ENCODE data around the gene NME3. TPM values are rescaled to one million over a fixed set of nuclear protein-coding genes. Genes with fewer than 3 reads are reported as not detected.
"Not testable (repeated sequence)": the region's sequence is repeated elsewhere in the genome, so short reads cannot be mapped to it uniquely, and the experiment has no call there.

The NME3 gene
- polyA plus RNA-seq, 4 donors: 23.1 to 46.8 (median 37.7) TPM

GRCh38 chr16:1754204-1754603 is 17.1 kb downstream of the NME3 start:
- no peak for DNase-seq (ENCODE audit: low read depth in 4 of 4, low spot score in 2 of 4)

- no peak for DNase-seq (ENCODE audit: low read depth in 4 of 4, low spot score in 2 of 4)
Observed at GRCh38 chr16:1752853-1753252, 18.5 kb downstream of the NME3 start.

GRCh38 chr16:1751946-1752345 is 19.4 kb downstream of the NME3 start:
- no peak for DNase-seq (ENCODE audit: low read depth in 4 of 4, low spot score in 2 of 4)

GRCh38 chr16:1749152-1750117 is 21.9 kb downstream of the NME3 start:
- no peak for DNase-seq (ENCODE audit: low read depth in 4 of 4, low spot score in 2 of 4)

- no peak for DNase-seq (ENCODE audit: low read depth in 4 of 4, low spot score in 2 of 4)
Observed at GRCh38 chr16:1747934-1748333, 23.4 kb downstream of the NME3 start.

GRCh38 chr16:1746693-1747195 is 24.6 kb downstream of the NME3 start:
- no peak for DNase-seq (ENCODE audit: low read depth in 4 of 4, low spot score in 2 of 4)

GRCh38 chr16:1745900-1746692 is 25.2 kb downstream of the NME3 start:
- no peak for DNase-seq (ENCODE audit: low read depth in 4 of 4, low spot score in 2 of 4)

- no peak for DNase-seq (ENCODE audit: low read depth in 4 of 4, low spot score in 2 of 4)
Observed at GRCh38 chr16:1745181-1745899, 26.0 kb downstream of the NME3 start.

- no peak for DNase-seq (ENCODE audit: low read depth in 4 of 4, low spot score in 2 of 4)
Observed at GRCh38 chr16:1744338-1744840, 27.0 kb downstream of the NME3 start.

GRCh38 chr16:1743376-1744337 is 27.7 kb downstream of the NME3 start:
- DNase-seq (ENCODE audit: low read depth in 4 of 4, low spot score in 2 of 4): no peak

- no peak for DNase-seq (ENCODE audit: low read depth in 4 of 4, low spot score in 2 of 4)
Observed at GRCh38 chr16:1741553-1742165, 29.7 kb downstream of the NME3 start.

GRCh38 chr16:1740781-1741490 is 30.4 kb downstream of the NME3 start:
- DNase-seq (ENCODE audit: low read depth in 4 of 4, low spot score in 2 of 4): no peak

GRCh38 chr16:1740234-1740633 is 31.1 kb downstream of the NME3 start:
- no peak for DNase-seq (ENCODE audit: low read depth in 4 of 4, low spot score in 2 of 4)

- no peak for DNase-seq (ENCODE audit: low read depth in 4 of 4, low spot score in 2 of 4)
Observed at GRCh38 chr16:1734816-1735215, 36.5 kb downstream of the NME3 start.

GRCh38 chr16:1734123-1734522 is 37.2 kb downstream of the NME3 start:
- no peak for DNase-seq (ENCODE audit: low read depth in 4 of 4, low spot score in 2 of 4)

- DNase-seq (ENCODE audit: low read depth in 4 of 4, low spot score in 2 of 4): not testable (repeated sequence)
Observed at GRCh38 chr16:1732551-1732987, 38.8 kb downstream of the NME3 start.

- DNase-seq (ENCODE audit: low read depth in 4 of 4, low spot score in 2 of 4): no peak
Observed at GRCh38 chr16:1732071-1732470, 39.3 kb downstream of the NME3 start.

- DNase-seq (ENCODE audit: low read depth in 4 of 4, low spot score in 2 of 4): no peak
Observed at GRCh38 chr16:1731603-1732002, 39.7 kb downstream of the NME3 start.

All from left renal cortex interstitium (tissue), 4 donors.